Stimulated activated CD8-positive, alpha-beta memory T cell treated with anti-CD3 and anti-CD28 coated beads, Interleukin-12 subunit alpha, Interleukin-12 subunit beta, amount 100 ng/mL, for 24 hours (primary cell): Measurements from ENCODE around the gene OSBP.
"Not testable (repeated sequence)": the region's sequence is repeated elsewhere in the genome, so short reads cannot be mapped to it uniquely, and the experiment has no call there.

Source experiments
- DNase-seq: peaks from one replicate; pipeline ENCODE4 v3.0.0-alpha.2; 2020; ENCODE audit errors: extremely low read depth

Gene OSBP

GRCh38 chr11:59553323-59553722 is 62.3 kb downstream of the OSBP start:
- no peak for DNase-seq

GRCh38 chr11:59552844-59553243 is 62.7 kb downstream of the OSBP start:
- DNase-seq: no peak

GRCh38 chr11:59551659-59552521 is 63.7 kb downstream of the OSBP start:
- no peak for DNase-seq

GRCh38 chr11:59550842-59551658 is 64.5 kb downstream of the OSBP start:
- peak; percentile 56 for DNase-seq

GRCh38 chr11:59550368-59550841 is 65.2 kb downstream of the OSBP start:
- DNase-seq: peak; percentile 73

GRCh38 chr11:59548309-59548656 is 67.3 kb downstream of the OSBP start:
- DNase-seq: no peak

GRCh38 chr11:59547605-59548308 is 67.8 kb downstream of the OSBP start:
- DNase-seq: not testable (repeated sequence)

GRCh38 chr11:59545179-59546020 is 70.2 kb downstream of the OSBP start:
- DNase-seq: no peak

GRCh38 chr11:59544869-59545178 is 70.8 kb downstream of the OSBP start:
- no peak for DNase-seq

GRCh38 chr11:59543713-59544112 is 71.9 kb downstream of the OSBP start:
- not testable (repeated sequence) for DNase-seq

- no peak for DNase-seq
These were observed 73.3 kb downstream of the OSBP start for GRCh38 chr11:59542142-59542810.

- no peak for DNase-seq
These were observed 80.9 kb downstream of the OSBP start for GRCh38 chr11:59534676-59535075.

GRCh38 chr11:59532620-59533019 is 83.0 kb downstream of the OSBP start:
- no peak for DNase-seq

- DNase-seq: no peak
These were observed 86.9 kb downstream of the OSBP start for GRCh38 chr11:59528711-59529110.
